Measurements from ENCODE around the gene ASF1B. TPM values are rescaled to one million over a fixed set of nuclear protein-coding genes. Genes with fewer than 3 reads are reported as not detected.
A peak's percentile ranks its signal among the peaks of the same experiment; 100 is the strongest.
"Not testable (repeated sequence)": the region's sequence is repeated elsewhere in the genome, so short reads cannot be mapped to it uniquely, and the experiment has no call there.

The ASF1B gene
- 0.70 TPM for total RNA-seq
- long read RNA-seq, partial matches to known transcripts: 1 of 1 reads
- long read RNA-seq, other reads (novel, unspliced or antisense): 0 of 1 reads

DNA sequence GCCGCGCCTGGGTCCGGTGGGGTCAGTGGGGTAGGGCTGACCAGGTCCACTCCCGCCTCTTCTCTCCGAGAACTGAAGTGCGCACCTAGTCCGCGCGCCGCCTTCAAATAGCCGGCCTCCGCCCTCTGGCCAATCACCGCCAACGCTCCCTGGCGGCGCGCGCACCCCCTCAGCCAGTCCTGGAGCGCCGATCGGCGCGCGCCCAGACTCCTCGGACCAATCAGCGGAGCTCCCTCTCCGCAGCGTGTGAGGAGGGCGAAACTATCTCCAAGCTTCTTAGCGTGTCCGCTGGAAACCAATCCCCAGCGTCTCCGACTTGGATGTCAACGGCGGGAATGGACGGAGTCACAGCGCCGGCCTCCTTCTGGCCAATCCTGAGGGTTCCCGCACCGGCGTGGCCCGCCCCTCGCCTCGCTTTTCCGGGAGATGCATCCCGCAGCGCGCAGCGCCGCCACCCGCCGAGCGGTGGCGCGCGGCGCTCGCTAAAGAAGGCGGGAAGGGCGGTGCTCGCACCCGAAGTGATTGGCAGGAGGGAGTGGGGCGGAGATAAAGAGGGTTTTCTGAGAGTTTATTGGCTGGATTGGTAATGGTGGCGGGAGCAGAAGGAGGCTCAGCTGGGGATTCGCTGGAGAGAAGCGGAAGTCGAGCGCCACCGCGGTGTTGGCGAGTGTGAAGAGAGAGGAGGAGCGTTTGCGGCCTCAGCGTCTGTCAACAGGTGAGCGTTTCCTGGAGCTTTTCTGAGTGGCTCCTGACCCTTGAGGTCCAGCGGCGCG, at the start of gene ASF1B:
Gene ASF1B, minus strand, starts transcription at position 81 of the 773 bp plus-strand sequence. CDS start 133 bp downstream, outside the sequence.
- DNase-seq (ENCODE audit: low spot score): peak; percentile 99
- intact Hi-C loops (cut with DNase I): loop anchor here (1.0 to 5.0 kb wide), 3 partner anchors 19 to 64 kb away; partner anchors contain the start of genes MISP3, PRKACA and SAMD1

DNA sequence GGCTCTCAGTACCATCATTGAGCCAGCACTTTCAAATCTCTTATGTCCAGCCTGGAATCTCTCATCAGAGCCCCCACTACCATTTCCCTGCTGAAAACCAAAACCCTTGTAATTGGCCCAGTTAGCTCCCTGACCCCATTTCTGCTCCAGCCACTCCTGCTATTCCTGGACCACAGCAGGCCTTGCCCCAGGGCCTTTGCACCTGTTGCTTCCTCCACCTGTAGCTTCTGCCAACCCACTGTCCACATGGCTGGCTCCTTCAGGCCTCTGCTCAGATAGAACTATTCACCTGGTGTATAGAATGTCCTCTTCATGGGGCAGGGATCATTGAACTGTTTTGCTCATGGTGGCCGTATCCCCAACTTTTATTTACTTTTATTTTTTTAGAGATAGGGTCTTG, 49.3 kb upstream of the ASF1B start:
- intact Hi-C loops (cut with DNase I); DNase-seq (ENCODE audit: low spot score): not testable (repeated sequence)

DNA sequence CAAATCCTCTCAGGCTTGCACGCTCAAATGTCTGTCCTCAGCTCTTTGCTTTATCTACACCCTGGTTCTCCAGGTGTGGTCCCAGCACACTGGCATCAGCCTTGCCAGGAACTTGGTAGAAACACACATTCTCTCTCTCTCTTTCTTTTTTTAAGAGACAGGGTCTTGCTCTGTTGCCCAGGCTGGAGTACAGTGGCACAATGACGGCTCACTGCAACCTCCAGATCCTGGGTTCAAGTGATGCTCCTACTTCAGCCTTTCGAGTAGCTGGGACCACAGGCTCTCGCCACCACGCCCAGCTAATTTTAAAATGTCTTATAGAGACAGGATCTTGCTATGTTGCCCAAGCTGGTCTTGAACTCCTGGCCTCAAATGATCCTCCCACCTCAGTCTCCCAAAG, 48.8 kb upstream of the ASF1B start:
- intact Hi-C loops (cut with DNase I): no loop called here
- DNase-seq (ENCODE audit: low spot score): no peak

DNA sequence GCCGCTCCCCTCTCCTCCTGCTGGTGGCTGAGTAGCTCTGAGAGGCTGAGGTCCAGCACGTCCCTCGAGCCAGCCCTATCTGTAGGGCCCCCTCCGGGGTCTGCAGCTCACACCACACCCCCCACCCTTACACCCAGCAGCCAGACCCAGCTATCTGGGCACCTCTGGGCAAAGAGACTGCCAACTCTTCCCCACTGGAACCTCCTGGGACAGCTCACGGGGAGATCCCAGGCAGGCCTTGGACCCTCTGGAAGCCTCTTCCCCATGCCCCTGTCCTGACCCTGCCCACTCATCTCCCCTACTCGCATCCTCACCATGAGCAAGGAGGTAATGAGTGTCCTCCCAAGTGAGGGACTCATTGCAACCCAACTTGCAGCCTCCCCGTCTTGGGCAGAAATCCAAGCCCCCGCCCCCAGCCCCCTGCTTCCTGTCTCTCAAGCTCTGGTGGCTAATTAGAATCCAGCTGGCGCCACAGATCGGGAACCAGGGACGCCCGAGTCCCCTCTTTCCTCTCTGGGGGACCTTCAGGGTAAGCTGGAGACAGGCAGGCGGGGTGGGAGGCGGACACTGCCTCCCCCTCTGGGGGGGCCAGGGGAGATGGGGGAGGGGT, 47.5 kb upstream of the ASF1B start:
- intact Hi-C loops (cut with DNase I): no loop called here
- no peak for DNase-seq (ENCODE audit: low spot score)

DNA sequence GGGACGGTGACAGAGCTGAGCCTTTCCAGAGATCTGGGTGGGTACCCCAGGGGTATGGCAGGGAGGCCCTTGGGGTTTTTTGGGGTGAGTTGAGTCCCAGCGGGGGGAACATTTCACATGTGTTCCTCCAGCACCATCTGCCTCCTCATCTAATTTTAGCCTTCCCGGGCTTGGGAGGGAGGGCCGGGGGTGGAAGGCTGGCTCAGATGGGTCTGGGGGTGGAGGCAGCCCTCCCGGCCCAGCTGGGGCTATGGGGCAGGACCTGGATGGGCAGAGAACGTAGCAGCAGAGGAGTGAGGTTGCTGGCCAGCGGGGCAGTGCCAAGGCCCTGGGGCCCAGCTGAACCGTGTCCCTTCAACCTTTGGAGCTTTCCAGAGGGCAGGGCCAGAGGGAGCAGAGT, 46.1 kb upstream of the ASF1B start:
- DNase-seq (ENCODE audit: low spot score): no peak
- intact Hi-C loops (cut with DNase I): no loop called here

DNA sequence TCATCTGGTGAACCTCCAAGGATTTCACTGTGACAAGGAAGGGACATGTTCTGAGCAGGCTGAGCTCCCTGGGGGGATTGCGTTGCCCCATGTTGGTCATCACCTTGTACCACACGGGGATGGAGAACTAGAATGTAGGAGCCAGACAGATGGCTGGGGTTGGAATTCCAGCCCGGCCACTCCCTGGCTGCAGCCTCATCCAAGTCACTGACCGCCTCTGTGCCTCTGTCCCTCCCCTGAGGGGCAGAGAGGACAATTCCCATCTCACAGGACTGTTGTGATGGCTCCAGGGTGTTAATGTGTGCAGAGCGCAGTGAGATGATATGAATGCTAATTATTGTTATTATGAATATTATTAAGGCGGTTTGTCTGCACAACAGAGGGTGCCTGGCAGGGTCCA, 45.5 kb upstream of the ASF1B start:
- intact Hi-C loops (cut with DNase I): no loop called here
- DNase-seq (ENCODE audit: low spot score): no peak

DNA sequence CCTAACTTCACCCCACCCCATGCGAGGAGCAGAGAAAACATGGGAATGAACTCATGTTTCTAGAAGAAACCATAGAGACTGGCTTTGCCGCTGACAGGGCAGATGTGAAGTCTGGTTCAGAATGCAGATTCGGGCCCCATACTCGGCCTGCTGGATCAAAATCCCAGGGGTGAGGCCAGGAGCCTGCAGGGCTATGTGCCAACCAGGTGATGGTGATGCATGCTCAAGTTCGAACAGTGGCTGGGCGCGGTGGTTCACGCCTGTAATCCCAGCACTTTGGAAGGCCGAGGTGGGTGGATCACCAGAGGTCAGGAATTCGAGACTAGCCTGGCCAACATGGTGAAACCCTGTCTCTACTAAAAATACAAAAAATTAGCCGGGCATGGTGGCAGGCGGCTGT, 44.8 kb upstream of the ASF1B start:
- DNase-seq (ENCODE audit: low spot score); intact Hi-C loops (cut with DNase I): not testable (repeated sequence)

DNA sequence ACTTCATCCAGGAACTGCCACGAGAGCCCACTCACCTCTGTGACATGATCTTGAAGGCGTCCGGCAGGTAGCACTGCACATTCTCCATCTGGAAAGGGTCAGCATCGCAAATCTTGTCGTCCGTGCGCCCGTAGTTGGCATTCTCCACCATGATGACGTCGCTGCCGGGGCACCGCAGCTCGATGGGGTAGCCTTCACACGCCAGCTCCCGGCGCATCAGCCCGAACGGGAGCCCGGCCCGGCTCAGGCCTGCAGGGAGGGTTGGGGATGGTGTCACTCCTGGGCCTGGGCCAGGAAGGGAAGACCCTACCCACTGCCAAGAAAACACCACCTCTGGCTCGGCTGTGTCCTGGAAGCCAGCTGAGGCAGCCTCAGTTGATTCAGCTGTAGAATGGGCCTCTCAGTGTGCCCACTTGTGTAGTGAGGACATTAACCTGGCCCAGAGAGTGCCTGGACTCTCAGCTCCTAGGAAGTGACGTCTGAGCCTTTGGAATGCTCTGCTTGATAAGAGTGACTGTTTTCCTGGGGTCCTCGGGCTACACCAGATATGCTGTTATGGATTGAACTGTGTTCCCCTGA, 41.2 kb upstream of the ASF1B start:
- DNase-seq (ENCODE audit: low spot score): no peak
- intact Hi-C loops (cut with DNase I): no loop called here

DNA sequence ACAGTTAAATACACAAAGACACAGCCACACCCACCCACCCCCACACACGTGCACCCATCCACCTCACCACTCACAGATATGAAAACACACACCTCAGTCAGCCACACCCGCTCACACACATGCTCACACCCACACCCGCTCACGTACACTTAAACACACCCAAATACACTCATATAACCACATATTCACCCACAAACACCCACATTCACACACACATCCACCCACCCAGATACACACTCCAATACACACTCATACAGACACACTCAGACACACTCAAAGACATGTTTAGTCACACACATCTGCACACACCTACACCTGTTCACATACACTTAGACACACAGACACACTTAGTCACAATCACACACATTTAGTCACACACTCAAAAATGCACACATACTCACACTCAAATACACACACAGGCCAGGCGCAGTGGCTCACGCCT, 39.0 kb upstream of the ASF1B start:
- intact Hi-C loops (cut with DNase I): no loop called here
- DNase-seq (ENCODE audit: low spot score): no peak

DNA sequence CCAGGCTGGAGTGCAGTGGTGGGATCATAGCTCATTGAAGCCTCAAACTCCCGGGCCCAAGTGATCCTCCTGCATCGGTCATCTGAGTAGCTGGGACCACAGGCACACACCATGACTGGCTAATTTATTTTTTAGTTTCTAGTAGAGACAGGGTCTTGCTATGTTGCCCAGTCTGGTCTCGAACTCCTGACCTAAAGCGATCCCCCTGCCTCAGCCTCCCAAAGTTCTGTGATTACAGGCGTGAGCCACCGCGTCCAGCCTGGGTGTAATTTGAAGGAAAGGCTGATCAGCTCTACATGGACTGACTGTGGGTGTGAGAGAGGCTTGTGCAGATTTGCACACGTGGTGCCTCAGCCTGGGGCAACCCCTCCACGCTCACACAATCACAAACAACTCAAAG, 38.5 kb upstream of the ASF1B start:
- DNase-seq (ENCODE audit: low spot score): no peak
- intact Hi-C loops (cut with DNase I): no loop called here

DNA sequence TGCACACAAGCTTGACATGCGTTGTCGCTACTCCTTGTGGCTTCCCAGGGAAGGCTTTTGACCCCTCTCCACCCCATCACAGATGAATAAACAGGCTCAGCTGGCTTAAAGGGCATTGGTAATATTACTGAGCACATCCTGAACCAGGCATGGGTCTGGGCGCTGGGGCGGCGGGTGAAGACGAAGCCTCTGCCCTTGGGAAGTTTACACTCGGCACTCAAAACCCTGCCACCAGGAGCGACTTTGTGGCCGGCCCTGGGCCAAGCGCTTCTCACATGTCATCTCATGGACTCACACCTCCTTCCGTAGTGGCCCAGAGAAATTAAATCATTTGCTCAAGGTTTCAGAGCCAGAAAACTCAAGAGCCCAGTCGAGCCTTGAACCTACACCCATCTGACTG, 32.6 kb upstream of the ASF1B start:
- no peak for DNase-seq (ENCODE audit: low spot score)
- intact Hi-C loops (cut with DNase I): no loop called here

DNA sequence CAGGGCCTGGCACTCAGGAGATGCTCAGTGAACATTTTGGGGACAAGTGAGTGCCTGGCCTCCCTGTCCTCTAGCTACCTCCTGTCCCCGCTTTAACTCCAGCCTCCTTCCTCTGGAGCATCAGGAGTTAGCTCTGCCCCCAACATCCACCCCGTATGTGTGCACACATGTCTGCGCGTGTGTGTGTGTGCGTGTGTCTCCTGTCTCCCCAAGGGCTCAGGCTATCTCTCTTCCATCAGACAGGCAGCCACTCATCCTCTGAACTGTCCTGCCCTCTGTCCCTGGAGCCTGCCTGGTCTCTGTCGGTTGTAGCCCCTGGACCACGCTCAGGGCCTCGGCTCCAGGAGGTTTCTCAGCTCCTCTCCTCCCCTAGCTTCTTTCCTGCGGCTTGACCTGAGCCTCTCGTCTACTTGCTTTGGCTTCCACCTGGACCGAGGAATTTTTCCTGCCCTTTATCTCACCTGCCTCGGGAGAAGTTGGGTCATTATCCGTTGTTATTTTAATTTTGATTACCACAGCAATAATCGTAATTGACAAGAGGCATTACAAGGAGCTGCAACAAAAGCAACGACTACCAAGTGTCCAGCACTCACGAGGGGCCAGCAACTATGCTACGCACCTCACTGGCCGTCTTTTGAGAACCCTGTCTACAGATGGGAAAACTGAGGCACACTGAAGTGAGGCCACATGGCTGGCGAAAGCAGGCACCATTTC, 32.0 kb upstream of the ASF1B start:
- intact Hi-C loops (cut with DNase I): no loop called here

DNA sequence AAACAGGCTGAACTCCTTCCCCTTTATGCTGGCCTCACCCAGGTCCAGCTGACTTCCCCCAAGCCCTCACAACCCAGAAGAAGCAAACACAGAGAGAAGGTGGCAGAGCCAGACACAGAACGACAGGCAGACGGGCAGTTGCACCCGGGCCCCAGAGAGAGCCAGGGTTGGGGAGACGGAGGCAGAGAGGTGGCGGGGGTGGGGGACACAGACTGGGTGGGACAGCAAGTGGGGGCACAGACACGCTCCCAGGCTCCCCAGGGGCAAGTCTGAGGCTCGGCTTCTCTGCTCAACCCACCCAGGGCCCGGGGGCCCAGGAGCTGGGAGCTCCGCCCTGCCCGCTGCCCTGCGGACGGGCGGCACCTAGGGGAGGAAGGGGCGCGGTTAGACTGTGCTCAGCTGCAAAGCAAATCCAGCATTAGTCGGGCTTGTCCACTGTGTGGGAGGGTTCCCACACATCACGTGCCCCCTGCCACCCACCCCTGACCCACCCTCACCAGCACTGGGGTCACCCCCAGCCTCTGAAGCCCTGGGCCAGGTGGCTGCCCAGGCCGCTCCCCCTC, 31.3 kb upstream of the ASF1B start:
- no peak for DNase-seq (ENCODE audit: low spot score)
- intact Hi-C loops (cut with DNase I): no loop called here

More for the DNA sequence above, 32.0 kb upstream of the ASF1B start:
- DNase-seq (ENCODE audit: low spot score): no peak

DNA sequence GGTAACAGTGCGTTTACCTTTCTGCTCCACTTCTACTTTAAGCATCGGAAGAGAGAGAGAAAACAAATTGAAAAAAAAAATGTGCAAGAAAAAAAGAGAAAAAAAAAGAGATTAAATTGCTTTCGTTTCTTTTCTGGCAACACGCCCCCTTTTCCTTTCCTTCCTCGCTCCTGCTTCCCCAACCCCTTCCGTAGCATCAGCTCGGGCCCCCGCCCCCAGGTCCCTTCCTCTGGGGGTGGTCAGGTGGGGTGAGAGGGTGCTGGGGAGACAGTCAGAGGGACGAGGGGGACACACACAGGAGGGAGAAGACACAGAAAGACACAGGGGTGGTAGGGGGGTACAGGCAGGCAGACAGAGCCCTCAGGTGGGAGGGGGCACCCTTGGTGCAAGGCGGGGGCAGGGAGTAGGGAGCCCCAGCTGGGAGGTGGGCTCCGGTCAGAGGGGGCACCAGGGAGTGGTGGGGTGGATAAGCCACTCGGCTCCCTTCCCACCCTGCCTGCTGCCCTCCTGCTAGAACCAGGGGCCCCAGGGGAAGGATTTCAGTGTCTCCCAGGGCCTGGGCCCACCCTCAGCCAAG, 30.7 kb upstream of the ASF1B start:
- no peak for DNase-seq (ENCODE audit: low spot score)
- intact Hi-C loops (cut with DNase I): no loop called here

DNA sequence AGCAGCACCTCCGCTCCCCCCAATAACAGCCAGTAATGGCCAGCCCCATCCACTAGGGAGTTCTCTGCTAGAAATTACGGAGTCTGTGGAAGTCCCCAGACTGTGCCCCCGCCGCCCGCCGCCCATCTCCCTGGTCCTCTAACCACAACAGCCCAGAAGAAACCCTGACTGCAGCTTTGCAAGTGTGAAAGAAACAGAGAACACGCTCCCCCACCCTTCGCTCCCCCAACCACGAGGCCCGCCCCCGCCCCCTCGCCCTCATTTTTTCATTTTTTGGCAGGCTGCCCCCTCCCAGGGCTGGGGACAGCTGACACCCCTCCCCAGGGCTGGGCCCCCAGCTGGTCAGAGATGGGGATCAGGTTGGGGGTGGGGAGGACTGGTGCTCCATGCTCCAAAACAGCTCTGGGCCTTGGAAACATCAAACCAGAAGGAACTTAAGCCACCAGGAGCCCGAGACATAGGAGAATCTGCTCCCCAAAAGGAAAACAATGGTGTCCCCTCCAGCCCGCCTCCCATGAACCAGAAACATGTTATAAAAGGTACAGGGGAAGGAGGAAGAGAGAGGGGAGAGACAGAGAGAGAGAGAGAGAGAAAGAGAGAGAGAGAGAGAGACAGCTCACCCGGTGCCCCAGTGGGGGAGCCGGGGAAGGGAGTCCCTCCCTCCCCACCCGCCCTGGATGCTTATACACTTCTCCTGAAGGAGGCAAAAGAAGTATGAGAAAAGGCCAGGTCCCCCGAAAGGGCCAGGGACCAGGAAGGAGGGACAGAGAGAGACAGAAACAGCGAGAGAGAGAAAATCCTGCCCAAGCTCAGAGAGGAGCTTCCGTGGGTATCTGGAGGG, 29.8 kb upstream of the ASF1B start:
- DNase-seq (ENCODE audit: low spot score): no peak
- intact Hi-C loops (cut with DNase I): no loop called here

DNA sequence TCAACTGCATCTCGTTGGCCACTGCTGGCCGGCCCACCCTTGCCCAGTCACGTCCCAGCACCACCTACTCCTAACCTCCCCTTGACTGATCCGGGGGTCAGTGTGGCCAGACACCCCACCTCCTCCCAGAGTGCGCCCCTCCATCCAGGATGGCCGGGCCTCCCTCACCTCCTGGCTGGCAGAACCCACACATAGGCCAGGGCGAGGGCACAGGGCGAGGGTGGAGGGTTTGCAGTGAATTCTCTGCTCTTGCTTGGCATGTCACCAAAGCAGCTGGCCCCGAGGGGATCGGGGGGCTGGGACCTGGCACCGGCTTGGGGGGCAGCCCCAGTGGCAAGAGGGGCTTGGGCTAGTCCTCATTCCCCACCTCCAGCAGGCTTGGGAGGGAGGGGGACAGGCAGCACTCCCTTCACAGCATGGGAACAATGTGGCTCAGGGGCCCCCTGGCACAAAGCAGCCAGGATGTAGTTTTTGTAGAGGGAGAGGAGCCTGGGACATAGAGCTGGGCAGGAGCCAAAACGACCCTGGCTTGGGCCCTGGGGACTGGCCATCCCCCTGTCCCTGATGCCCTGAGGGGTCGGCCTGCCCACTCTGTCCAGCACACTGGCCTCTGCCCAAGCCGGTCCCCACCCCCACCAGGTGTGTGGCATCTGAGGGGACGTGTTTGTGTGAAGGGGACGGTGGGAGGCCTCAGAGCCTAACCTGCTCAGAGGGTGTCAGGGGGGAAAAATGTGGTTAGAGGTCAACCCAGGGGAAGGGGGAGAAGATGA, 28.5 kb upstream of the ASF1B start:
- no peak for DNase-seq (ENCODE audit: low spot score)
- intact Hi-C loops (cut with DNase I): no loop called here

DNA sequence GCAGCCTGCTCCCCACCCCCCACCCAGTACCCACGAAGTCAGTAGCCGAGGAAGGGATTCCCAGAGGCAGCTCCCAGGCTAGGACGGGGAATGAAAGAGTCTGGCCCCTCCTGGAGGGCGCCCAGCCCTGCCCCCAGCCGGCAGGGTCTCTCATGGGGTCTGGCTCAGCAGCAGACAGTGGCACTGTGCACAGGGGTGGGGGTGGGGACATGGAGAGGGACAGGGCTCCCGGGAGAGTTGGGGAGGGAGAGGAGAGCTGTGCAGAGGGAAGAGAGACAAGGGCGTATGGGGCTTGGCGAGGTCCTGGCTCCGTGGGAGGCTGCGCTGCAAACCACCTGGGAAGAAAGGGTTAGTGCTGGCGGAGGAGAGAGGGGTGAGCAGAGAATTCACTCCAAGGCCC, 27.7 kb upstream of the ASF1B start:
- DNase-seq (ENCODE audit: low spot score): no peak
- intact Hi-C loops (cut with DNase I): no loop called here

DNA sequence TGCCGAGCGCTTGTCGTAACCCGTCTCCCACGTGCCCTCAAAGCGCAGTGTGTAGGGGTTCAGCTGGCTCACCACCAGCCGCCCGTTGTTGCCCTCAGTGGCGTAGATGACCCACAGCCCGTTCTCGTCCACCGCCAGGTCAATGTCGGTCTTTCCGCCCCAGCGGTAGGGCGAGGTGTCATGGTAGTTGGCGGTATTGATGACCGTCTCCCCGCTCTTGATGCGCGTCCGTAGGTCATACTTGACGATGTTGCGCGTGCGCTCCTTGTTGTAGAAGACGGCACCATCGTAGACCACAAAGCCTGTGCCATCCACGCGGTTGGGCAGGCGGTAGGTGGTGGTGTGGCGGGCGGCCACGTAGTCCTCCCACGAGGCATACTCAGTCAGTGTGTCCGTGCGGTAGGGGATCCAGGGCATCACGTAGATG, 26.5 kb upstream of the ASF1B start:
- intact Hi-C loops (cut with DNase I): no loop called here
- no peak for DNase-seq (ENCODE audit: low spot score)

Data from cardiac septum (tissue), 1 donor.